HG02623 (cell line): Measurements from ENCODE around the gene MYO7A.

Experiments
- ATAC-seq: cut with Tn5 transposase; IDR thresholded peaks from one replicate; pipeline ENCODE4 v1.9.1; 2021; ENCODE audit warnings: moderate library complexity; ENCODE audit not compliant: unreplicated experiment

MYO7A gene

GRCh38 chr11:77262803-77263202 lies 134.8 kb downstream of the MYO7A start:
- no peak for ATAC-seq
